Upper lobe of left lung (tissue), 4 donors: ENCODE measurements around the gene SPX.

ENCODE experiments used
- POLR2AphosphoS5 ChIP-seq, 2 donors: sonication (generic); formaldehyde crosslinking; IDR thresholded peaks; one replicate each; pipeline ENCODE4 v1.5.1; 2017; ENCODE audit warnings: antibody characterized with exemption in 2 of 2
- TF ChIP-seq, protein P1 (sequence below), 6 experiments: fragments of 450-650 bp in 4 of 6; fragments of 200-600 bp in 2 of 6; sonication (generic) in 2 of 6; IDR thresholded peaks; one replicate each; pipeline ENCODE4 v1.5.1; 2016 to 2019; ENCODE audit warnings: antibody characterized with exemption in 6 of 6

DNA sequence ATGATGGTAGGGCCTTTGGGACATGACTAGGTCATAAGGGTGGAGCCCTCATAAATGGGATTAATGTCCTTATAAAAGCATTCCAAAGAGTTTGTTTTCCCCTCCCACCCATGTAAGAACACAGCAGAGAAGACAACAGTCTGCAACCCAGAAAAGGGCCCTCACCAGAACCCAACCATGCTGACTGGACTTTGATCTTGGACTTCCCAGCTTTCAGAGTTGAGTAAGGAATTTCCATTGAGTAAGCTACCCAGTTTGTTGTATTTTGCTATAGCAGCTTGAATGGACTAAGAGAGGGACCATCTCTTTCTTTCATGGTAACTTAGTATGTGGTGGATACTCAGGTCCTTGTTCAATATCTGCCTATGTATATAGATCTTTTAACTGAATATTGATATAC is 2.9 kb upstream of the SPX start:
- TF ChIP-seq POLR2AphosphoS5 (IDR thresholded peaks at IDR 0.05): no peak
- TF ChIP-seq, protein P1, sequence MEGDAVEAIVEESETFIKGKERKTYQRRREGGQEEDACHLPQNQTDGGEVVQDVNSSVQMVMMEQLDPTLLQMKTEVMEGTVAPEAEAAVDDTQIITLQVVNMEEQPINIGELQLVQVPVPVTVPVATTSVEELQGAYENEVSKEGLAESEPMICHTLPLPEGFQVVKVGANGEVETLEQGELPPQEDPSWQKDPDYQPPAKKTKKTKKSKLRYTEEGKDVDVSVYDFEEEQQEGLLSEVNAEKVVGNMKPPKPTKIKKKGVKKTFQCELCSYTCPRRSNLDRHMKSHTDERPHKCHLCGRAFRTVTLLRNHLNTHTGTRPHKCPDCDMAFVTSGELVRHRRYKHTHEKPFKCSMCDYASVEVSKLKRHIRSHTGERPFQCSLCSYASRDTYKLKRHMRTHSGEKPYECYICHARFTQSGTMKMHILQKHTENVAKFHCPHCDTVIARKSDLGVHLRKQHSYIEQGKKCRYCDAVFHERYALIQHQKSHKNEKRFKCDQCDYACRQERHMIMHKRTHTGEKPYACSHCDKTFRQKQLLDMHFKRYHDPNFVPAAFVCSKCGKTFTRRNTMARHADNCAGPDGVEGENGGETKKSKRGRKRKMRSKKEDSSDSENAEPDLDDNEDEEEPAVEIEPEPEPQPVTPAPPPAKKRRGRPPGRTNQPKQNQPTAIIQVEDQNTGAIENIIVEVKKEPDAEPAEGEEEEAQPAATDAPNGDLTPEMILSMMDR (IDR thresholded peaks at IDR 0.05): no peak
